GM18867 (cell line): ENCODE data around the gene SLC15A4.
"Not testable (repeated sequence)": the region's sequence is repeated elsewhere in the genome, so short reads cannot be mapped to it uniquely, and the experiment has no call there.

Experiments used
- ATAC-seq: cut with Tn5 transposase; IDR thresholded peaks from one replicate; pipeline ENCODE4 v1.9.1; 2021; ENCODE audit warnings: mild to moderate bottlenecking, moderate library complexity; ENCODE audit not compliant: unreplicated experiment

SLC15A4 gene

DNA sequence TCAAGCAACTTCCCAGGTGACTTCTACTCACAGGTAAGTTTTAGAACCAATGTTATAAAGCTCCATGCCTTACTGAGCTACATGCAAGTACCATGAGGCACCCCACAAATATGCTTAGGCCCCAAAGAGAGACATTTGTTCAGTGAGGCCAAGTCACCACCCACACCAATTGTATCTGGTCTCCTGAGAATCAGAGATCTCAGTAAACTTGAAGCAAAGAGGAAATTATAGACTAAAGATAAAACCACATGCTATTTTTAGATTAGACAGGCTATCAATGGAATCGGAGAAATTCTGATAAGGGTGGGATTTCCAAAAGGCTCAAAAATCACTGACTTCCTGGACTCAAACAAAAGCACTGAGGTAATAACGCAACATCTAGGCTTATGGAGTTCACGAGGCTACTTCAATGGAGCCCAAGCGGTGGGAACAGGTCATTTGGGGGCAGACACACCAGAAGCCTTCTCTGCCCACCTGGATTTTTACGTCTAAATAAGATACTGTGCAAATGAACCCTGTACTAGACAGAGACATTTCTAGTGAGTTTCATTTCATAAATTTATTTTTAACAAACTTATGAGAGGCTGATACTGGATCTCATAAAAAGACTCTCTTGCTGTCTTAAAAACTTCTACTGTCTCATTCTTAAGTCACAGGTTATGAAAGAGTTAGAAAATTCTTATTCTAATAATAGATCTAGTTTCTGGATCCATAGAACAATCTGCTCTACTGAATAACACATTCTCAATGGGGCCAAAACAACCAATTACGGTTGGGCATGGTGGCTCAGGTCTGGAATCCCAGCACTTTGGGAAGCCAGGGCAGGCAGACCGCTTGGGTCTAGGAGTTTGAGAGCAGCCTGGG is 7.7 kb downstream of the SLC15A4 start:
- ATAC-seq = no peak

DNA sequence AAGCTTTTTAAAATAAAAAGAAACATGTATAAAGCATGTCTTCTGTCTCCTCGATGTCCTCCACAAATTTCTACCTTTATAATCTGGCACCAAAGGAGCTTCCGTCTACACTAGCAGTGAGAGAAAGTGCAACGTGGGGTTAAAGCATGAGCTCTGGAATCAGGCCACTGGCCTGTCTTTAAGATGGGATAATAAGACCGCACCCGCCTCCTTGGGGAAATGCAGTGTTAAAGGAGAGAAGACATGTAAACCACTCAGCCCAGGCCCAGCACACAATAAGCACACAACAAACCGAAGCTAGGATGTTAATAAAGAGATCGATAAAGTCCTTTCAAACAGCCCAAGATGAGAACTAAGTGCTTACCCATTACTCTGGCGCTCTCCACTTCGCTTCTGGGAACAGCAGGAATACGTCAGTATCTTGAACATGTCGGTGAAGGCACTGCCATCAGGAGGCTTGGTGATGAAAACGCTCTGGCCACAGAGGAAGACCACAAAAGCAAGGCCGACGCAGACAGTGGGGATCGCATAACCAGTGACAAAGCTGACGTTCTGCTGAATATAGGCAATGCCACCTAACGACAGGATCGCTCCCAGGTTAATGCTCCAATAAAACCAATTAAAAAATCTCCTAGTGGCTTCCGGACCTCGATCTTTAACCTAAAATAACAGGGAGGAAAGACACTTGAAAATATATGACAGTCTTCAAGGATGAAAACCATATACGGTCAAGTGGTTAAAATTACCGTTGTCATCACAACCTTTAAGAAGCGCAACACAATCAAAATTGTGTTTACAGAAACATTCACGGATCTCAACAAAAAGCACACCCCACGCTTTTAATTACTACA is 9.1 kb downstream of the SLC15A4 start:
- no peak for ATAC-seq

DNA sequence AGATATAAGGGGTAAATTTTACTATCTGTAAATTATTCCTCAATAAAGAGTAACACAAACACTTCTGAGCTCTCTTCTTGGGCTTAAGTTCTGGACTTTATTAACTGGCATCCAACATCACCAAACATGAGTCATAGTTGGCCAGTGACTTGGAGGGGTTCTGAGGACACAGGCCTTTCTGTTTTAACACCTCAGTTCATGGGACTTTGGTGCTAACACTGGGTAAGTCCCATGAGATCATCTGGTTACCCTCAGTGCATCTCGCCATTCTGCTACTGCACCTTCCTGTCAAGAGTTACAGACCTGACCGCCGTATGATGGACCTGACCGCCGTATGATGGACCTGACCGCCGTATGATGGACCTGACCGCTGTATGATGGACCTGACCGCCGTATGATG is 9.9 kb downstream of the SLC15A4 start:
- ATAC-seq = peak; percentile 36

DNA sequence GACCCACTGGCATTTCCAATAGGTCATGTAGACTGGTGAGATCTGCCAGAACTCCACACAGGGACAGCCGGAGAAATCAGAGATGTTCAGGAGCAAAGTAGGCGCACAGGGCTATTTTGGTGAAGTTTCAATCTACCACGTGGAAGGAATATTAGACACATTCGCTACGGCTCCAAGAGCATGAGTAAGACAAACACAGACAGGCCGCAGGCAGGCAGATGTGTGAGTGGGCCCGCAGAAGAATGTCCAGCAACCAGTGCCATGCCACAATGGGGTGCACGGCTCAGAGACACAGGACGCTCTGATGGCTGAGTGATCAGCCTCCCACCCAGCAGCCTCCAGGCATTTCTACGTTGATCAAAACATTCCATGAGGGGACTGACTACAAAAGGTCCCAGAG is 10.4 kb downstream of the SLC15A4 start:
- ATAC-seq = no peak

DNA sequence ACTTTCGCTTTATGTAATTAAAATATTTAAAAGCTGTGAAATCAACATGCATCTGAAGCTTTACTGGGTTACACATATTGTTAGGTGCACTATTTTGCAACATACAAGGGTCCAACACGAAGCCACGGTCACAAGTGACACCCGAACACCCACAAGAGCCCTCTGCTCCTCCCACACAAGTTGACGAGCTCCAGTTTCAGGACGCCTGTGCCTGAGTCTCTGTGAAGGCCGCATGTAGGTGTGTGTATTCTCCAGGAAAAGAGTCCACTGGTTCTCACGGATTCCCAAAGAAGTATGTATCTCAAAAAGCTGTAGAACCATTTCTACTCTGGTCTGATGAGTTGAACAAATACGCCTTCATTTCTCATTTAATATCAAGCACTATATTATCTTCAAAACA is 12.0 kb downstream of the SLC15A4 start:
- ATAC-seq = no peak

DNA sequence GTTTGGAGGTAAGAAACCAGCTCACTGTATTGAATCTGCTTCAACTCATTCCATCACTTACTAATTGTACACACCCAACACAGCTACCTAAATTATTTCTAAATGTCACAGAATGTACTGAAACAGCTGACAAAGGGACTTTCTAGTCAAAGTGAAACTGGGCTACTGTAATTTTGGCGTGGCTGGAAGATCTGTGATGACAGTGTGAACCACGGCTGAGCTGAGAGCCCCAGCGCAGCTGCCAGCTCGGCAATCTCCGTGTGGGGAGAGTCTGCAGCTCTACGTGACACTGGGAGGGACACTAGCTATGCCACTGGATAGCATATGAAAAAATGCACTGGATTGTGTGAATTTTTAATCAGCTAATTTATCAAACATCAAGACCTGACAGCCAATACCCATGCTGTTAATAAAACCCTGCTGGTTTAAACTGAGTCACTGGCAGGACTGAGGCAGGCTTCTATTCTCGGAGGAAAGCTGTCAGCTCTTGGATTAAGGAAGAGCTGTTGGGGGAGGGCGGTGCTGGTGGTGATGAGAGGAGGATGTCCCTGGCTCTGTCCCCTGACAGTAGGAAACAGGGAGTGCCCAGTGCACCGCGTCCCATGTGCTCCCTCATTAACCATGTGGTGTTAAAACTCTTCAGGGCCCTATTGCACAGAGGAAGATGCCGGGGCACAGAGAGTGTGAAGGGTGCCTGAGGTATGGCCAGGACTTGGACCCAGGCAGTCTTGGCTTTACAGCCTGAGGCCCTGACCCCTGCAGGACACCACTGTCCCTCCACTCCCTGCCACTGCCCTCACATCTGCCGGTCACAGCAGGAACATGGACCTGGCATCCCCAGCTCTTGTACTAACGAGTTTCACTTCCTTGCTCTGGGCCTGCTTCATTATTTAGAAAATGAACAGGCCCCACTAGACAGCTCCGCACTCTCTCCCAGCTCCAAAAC is 13.3 kb downstream of the SLC15A4 start:
- peak; percentile 92 for ATAC-seq

DNA sequence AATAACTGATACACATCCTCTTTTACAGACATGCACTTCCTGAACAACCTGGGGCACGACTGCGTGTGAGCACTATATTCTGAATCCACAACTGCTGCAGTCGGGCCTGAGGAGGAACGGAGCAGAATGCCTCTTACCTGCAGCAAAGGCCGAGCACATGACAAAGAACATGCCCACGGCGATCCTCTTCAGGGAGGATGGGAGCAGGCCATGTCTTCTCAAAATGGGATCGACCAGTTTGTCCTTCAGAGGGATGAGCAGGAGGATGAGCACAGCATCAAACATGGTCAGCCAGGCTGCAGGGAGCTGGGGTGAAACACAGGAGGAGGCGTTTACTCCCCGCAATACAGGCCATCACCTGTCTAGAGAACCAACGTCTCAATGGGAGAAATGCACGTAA is 15.1 kb downstream of the SLC15A4 start:
- no peak for ATAC-seq

DNA sequence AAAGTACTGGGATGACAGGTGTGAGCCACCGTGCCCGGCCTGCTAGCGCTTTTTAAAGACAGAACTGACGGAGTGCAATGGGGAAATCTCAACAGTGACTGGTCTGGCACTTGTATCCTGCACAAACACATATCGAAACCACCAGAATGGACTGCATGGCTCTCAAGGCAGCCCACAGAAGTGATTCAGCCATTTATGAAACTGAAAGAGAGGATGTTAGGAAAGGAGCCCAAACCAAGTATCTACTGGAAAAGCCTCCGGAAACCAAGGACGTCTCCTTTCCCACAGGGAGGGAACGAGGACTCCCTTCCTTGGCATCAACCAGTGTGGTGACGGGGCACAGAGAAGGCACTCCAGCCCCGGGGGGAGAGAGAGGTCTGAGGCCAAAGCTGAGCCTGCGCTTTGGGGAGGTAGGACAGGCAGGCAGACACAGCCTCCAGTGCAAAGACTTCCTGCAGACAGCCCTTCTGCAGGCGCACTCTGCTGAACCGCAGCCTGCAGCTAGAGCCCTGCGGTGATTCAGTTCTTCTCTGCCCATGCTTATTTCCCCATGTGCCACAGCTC is 16.5 kb downstream of the SLC15A4 start:
- ATAC-seq = no peak

DNA sequence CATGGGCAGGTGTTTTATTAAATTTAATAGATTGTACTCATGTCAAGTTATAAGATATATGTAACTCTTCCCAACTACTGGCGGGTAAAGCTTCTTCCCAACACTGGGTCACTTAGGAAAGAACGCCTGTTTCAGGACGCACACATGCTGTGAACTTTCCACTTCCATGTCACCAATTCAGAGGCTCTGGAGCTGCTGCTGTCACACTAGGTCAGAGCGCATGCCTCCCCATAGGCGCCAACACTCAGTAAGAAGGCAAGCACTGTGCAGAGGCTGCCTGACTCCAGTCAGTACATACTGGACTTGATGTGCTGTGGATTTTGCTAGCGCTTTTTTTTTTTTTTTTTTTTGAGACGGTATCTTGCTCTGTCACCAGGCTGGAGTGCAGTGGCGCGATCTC is 17.2 kb downstream of the SLC15A4 start:
- ATAC-seq = no peak

DNA sequence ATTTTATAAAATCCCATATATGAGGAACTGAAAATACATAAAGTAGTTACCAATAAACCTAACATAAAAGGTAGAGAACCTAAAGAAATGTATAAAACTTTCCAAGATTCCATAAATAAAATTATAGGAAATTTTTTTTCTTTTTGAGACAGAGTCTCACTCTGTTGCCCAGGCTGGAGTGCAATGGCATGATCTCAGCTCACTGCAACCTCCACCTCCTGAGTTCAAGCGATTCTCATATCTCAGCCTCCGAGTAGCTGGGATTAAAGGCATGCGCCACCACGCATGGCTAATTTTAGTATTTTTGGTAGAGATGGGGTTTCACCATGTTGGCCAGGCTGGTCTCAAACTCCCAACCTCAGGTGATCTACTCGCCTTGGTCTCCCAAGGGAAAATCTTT is 18.4 kb downstream of the SLC15A4 start:
- ATAC-seq = not testable (repeated sequence)

DNA sequence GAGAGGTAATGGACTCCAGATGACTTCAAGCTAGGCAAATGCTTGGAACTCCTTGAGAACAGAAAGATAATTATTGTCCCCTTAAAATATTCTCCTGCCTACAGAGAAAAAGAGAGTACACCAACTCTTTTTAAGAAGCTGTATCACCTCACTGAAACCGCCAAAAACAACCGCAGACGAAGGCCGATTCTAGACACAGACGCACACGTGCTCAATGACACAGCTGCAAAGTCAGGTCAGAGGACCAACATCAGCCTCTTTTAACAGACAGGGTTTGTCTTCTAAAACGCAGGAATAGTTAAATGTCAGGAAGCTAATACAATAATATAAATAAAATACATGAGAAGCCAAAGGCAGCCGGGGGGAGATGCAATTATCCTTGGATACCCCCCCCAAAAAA is 19.0 kb downstream of the SLC15A4 start:
- no peak for ATAC-seq

DNA sequence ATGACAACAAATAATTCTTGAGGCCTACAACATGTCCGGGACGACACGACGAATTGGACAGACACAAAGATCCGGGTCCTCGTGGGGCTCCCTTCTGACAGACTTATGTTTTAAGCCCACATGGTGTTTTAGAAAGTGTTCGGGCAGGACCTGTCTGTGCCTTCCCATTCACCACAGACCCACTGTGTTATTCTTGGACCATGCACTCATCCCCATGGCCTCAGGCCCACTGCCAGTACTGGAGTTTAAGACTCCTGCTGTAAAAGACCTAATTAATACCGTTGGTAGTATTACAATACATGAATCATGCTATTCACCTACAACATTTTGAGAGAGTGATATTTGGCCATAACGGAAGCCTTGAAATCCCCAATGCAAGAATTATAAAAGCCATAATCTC is 20.0 kb downstream of the SLC15A4 start:
- ATAC-seq = no peak

DNA sequence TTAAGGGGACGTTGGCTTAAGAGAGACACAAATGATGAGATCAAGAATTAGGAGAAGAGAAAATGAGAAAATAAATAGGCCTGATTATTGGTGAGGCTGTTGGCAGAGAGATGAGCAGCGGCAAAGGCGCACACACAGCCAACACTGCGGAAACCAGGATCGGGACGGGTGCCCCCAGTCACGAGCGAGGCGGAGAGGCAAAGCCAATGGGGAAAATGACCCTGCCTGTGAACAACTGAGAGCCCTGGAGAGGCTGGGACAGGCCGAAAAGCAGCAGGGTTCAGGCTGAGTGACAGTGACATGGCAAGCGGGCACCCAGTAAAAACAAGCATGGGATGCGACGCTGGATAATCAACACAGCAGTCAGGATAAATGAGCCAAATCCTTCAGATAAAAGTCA is 21.0 kb downstream of the SLC15A4 start:
- ATAC-seq = no peak

DNA sequence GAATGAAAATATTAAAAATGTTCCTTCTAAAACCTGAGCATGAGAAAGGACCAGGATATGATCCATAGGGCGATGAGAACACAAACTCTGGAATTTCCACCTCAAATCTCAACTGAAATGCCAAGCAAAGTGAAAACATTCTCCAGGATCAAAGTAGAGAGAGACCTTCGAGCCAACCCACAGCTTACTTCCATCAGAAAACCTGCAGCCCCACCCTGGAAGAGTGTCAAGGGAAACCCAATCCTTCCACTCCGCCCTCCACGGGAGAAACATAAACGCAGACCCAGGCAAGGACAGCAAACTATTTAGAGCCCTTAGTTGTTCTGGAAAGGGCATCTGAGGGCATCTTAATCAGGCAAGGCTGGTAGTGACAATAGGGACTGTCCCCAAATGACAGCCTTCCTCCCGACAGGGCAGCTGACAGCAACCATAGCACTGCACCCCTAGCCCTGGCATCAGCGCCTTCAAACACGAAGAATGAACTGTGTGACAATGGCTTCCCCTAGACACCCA is 21.8 kb downstream of the SLC15A4 start:
- ATAC-seq = no peak

DNA sequence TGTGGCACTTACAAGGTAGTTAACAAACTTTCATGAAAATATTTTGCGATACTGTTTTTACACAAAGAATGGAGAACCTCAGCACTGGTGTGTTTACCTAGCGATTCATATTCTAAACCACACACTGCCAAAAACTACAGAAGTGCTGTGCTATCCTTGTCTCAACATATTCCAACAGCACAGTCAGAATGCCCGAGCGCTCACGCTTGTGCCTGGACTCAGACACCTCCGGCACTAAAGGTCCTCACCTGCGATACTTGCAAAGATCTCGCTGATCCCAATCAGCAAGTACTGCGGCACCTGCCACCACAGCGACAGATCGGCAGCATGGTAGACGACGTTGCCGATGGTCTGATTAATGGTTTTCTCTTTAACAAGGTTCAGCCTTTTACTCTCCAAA is 23.2 kb downstream of the SLC15A4 start:
- no peak for ATAC-seq

DNA sequence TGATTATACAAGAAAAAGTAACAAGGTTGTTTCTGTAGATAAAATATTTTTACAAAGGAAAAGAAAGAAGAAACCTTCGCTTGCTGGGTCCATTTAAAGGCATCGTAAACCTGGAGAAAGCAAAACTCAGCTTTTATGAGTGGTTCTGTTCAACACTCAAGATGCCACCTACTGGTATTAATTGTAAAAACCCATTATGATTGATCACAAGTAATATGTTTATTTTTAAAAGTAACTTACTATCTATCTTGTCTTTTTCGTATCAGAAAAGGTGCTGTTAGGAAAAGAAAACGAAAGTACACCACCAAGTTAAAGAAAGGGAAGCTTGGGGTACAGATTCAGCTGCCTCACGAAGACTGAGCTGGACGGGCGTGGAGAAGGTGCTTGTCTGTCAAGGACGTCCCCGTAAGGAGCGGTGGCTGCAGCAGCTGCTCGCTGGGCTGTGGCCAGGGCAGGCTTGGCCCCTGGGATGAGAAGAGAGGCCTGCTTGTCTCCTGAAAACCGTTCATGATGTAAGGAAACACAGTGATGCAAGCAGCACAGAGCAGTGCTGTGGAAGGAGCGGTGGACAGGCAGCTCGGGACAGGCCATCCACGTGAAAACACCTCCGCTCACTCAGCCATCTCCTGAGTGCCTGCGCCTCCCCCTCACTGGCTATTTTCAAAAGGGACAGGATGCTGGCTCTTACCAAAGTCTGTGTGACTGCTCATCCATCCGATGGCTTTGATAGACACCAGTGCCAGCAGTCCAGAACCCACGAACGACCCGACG is 25.0 kb downstream of the SLC15A4 start:
- ATAC-seq = no peak

DNA sequence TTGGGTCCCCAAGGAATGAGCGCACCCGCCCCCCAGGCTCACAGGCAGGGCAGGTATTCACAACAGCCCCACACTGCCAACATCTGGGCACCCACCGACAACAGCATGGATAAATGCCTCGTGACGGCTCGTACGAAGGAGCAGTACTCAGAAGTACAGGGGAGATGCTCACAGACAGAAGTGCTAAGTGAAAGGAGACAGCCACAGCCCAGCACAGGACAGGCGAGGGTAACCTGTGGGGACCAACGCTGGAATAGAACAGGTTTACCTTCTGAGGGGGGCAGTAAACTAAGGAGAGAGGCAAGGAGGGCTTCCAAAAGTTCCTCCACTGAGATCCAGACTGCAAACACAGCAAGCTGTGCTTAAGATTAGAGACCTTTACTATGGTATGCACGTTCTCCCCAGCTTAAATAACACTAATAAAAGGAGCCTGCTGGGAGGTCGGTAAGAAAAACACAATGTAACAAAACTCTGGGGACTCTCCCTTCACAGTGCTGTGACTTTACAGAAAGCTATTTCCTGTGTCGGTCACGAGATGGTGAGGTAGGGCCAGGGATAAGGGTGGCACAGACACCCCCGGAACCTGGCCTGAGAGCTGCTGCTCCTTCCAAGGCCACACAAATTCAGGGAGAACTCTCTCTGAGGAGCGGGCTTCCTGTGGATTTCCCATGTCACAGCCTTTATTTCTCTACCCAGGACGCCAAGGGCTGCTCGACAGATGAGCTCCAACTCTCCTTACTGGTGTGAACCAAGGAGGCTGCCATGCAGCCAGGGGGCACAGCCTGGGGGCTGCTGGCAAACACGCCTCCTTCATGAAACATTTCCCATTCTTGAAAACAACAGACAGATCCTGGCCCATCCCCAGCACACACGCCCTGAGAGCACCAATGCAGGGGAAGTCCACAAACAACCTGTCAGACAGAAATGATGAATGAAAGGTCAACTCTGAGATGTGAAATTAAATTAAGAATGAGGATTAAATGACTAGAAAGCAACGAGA is 26.3 kb downstream of the SLC15A4 start:
- peak; percentile 72 for ATAC-seq

DNA sequence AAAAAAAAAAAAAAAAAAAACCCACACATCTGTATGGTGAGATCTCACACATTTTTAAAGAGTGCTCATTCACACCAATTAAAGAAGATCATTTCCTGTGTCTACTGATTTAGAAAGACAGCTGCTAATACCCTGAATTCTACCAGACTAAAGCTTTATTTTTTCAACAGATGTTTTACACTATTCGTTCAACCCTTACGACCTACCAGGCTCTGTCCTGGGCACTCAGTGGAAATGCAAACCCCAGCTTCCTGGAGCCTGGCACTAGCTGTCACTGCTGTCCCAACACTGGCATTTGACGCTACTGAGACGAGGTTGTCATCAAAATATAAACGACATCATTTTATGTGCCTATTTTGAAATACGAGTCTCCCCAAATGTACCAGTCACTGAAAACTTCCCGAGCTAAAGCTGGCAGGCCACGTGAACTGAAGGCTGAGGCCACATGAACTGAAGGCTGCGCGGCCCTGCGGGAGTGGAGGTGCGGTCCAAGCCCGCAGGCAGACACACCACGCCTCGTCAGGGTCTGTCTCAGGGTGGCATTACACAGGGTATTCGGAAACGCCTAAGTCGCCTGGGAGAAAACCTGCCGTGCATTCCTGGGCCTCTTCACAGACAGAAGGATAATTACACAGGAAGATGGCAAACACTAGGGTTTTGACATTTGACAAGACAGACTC is 27.2 kb downstream of the SLC15A4 start:
- peak; percentile 44 for ATAC-seq
